ENCODE measurements around the gene MOCS1. TPM values are rescaled to one million over a fixed set of nuclear protein-coding genes. Genes with fewer than 3 reads are reported as not detected.

The MOCS1 gene
- total and polyA plus RNA-seq, 2 experiments from 2014 or later: 7.3 to 9.0 TPM

- no peak for TF ChIP-seq EZH2 (IDR thresholded peaks at IDR 0.05; ENCODE audit: insufficient read depth, poor library complexity, severe bottlenecking)
- no peak for TF ChIP-seq EZH2phosphoT487 (IDR thresholded peaks at IDR 0.05; ENCODE audit: insufficient read depth, low read depth)
- H3K27ac ChIP-seq: peak overlapping the region; percentile 20; the same call in 1 of the 2 replicates
- 75 to 81% methylated on average over 4 of the region's 4 CpGs for WGBS, 2 experiments (ENCODE audit: low coverage in 1 of 2, low lambda C conversion rate in 2 of 2, missing lambda C conversion rate in 2 of 2)
- no peaks in the 10 kb centered on the region for H3K9me2 ChIP-seq (ENCODE audit: insufficient read depth)
- H3K4me2 ChIP-seq (ENCODE audit: unreplicated experiment): no peak overlapping the region
- no peak overlapping the region for H3K9ac ChIP-seq
- H4K20me1 ChIP-seq (ENCODE audit: insufficient read depth): no peaks in the 10 kb centered on the region
- in situ Hi-C loops (cut with MboI): no loop called here
- H3K79me2 ChIP-seq (ENCODE audit: insufficient read depth): no peaks in the 10 kb centered on the region
- H3F3A ChIP-seq (ENCODE audit: insufficient read depth): peaks cover 7% of the 10 kb centered on the region; the same call in 1 of the 2 replicates
- no peak overlapping the region for H3K4me3 ChIP-seq
- H2AFZ ChIP-seq: no peak overlapping the region
- no peaks in the 10 kb centered on the region for H3K9me3 ChIP-seq (ENCODE audit: low read depth)
- H3K4me1 ChIP-seq (ENCODE audit: insufficient read depth): peaks cover 13% of the 10 kb centered on the region; the same call in 1 of the 2 replicates
- no peak for DNase-seq
- no peaks in the 10 kb centered on the region for H3K36me3 ChIP-seq (ENCODE audit: low read depth)
- no peaks in the 10 kb centered on the region for H3K27me3 ChIP-seq (replicated peaks; ENCODE audit: insufficient read depth)
Measured at GRCh38 chr6:39930540-39930939, 3.7 kb downstream of the MOCS1 start.

GRCh38 chr6:39929733-39930461 is 4.4 kb downstream of the MOCS1 start:
- no peaks in the 10 kb centered on the region for H3K9me3 ChIP-seq (ENCODE audit: low read depth)
- H3K36me3 ChIP-seq (ENCODE audit: low read depth): no peaks in the 10 kb centered on the region
- TF ChIP-seq EZH2 (IDR thresholded peaks at IDR 0.05; ENCODE audit: insufficient read depth, poor library complexity, severe bottlenecking) (no peak), EZH2phosphoT487 (IDR thresholded peaks at IDR 0.05; ENCODE audit: insufficient read depth, low read depth) (no peak)
- peaks cover 13% of the 10 kb centered on the region; the same call in 1 of the 2 replicates for H3K4me1 ChIP-seq (ENCODE audit: insufficient read depth)
- 56 to 61% methylated on average over 10 to 11 of the region's 11 CpGs for WGBS, 2 experiments (ENCODE audit: low coverage in 1 of 2, low lambda C conversion rate in 2 of 2, missing lambda C conversion rate in 2 of 2)
- H3K9ac ChIP-seq: no peak overlapping the region; the same call in 1 of the 2 replicates
- no peaks in the 10 kb centered on the region for H3K79me2 ChIP-seq (ENCODE audit: insufficient read depth)
- no peaks in the 10 kb centered on the region for H3K9me2 ChIP-seq (ENCODE audit: insufficient read depth)
- peak overlapping the region; percentile 34; the same call in 1 of the 2 replicates for H2AFZ ChIP-seq
- H3K4me3 ChIP-seq: 0 out of 2 replicates have a peak overlapping the region, but pooled peaks have one; percentile 39
- peak; percentile 55 for DNase-seq
- H3K4me2 ChIP-seq (ENCODE audit: unreplicated experiment): peak overlapping the region; percentile 52
- in situ Hi-C loops (cut with MboI): no loop called here
- H4K20me1 ChIP-seq (ENCODE audit: insufficient read depth): no peaks in the 10 kb centered on the region
- H3K27me3 ChIP-seq (replicated peaks; ENCODE audit: insufficient read depth): no peaks in the 10 kb centered on the region
- peak overlapping the region; percentile 20 for H3K27ac ChIP-seq
- peaks cover 7% of the 10 kb centered on the region; the same call in 1 of the 2 replicates for H3F3A ChIP-seq (ENCODE audit: insufficient read depth)

- no peak for DNase-seq
- in situ Hi-C loops (cut with MboI): no loop called here
- no peak overlapping the region for H3K9ac ChIP-seq
- no peak overlapping the region for H3K4me3 ChIP-seq
- H3K4me1 ChIP-seq (ENCODE audit: insufficient read depth): peaks cover 13% of the 10 kb centered on the region; the same call in 1 of the 2 replicates
- H3K9me3 ChIP-seq (ENCODE audit: low read depth): no peaks in the 10 kb centered on the region
- peaks cover 7% of the 10 kb centered on the region; the same call in 1 of the 2 replicates for H3F3A ChIP-seq (ENCODE audit: insufficient read depth)
- no peaks in the 10 kb centered on the region for H3K36me3 ChIP-seq (ENCODE audit: low read depth)
- no peaks in the 10 kb centered on the region for H3K9me2 ChIP-seq (ENCODE audit: insufficient read depth)
- TF ChIP-seq EZH2 (IDR thresholded peaks at IDR 0.05; ENCODE audit: insufficient read depth, poor library complexity, severe bottlenecking) (no peak), EZH2phosphoT487 (IDR thresholded peaks at IDR 0.05; ENCODE audit: insufficient read depth, low read depth) (no peak)
- H3K79me2 ChIP-seq (ENCODE audit: insufficient read depth): no peaks in the 10 kb centered on the region
- WGBS, 2 experiments (ENCODE audit: low coverage in 1 of 2, low lambda C conversion rate in 2 of 2, missing lambda C conversion rate in 2 of 2): 63 to 73% methylated on average over 8 to 9 of the region's 9 CpGs
- H4K20me1 ChIP-seq (ENCODE audit: insufficient read depth): no peaks in the 10 kb centered on the region
- H3K27ac ChIP-seq: no peak overlapping the region
- H2AFZ ChIP-seq: no peak overlapping the region
- H3K27me3 ChIP-seq (replicated peaks; ENCODE audit: insufficient read depth): no peaks in the 10 kb centered on the region
- peak overlapping the region; percentile 7 for H3K4me2 ChIP-seq (ENCODE audit: unreplicated experiment)
Measured at GRCh38 chr6:39929039-39929732, 5.1 kb downstream of the MOCS1 start.

GRCh38 chr6:39927159-39927558 is 7.1 kb downstream of the MOCS1 start:
- in situ Hi-C loops (cut with MboI): no loop called here
- 85 to 86% methylated on average over 11 of the region's 11 CpGs for WGBS, 2 experiments (ENCODE audit: low coverage in 1 of 2, low lambda C conversion rate in 2 of 2, missing lambda C conversion rate in 2 of 2)
- H3K9me3 ChIP-seq (ENCODE audit: low read depth): no peaks in the 10 kb centered on the region
- H3K27me3 ChIP-seq (replicated peaks; ENCODE audit: insufficient read depth): no peaks in the 10 kb centered on the region
- TF ChIP-seq EZH2phosphoT487 (IDR thresholded peaks at IDR 0.05; ENCODE audit: insufficient read depth, low read depth) (no peak), EZH2 (IDR thresholded peaks at IDR 0.05; ENCODE audit: insufficient read depth, poor library complexity, severe bottlenecking) (no peak)
- H3K9me2 ChIP-seq (ENCODE audit: insufficient read depth): no peaks in the 10 kb centered on the region
- no peak overlapping the region for H2AFZ ChIP-seq
- H3K36me3 ChIP-seq (ENCODE audit: low read depth): no peaks in the 10 kb centered on the region
- peaks cover 9% of the 10 kb centered on the region; the same call in 1 of the 2 replicates for H3K4me1 ChIP-seq (ENCODE audit: insufficient read depth)
- no peak overlapping the region for H3K4me3 ChIP-seq
- no peaks in the 10 kb centered on the region for H4K20me1 ChIP-seq (ENCODE audit: insufficient read depth)
- peak; percentile 55 for DNase-seq
- no peaks in the 10 kb centered on the region for H3K79me2 ChIP-seq (ENCODE audit: insufficient read depth)
- no peak overlapping the region for H3K9ac ChIP-seq
- H3F3A ChIP-seq (ENCODE audit: insufficient read depth): peaks cover 7% of the 10 kb centered on the region; the same call in 1 of the 2 replicates
- no peak overlapping the region for H3K4me2 ChIP-seq (ENCODE audit: unreplicated experiment)
- no peak overlapping the region for H3K27ac ChIP-seq
